Neuronal stem cell (in vitro differentiated cells): ENCODE measurements around the gene SPINDOC.
"Not testable (repeated sequence)": the region's sequence is repeated elsewhere in the genome, so short reads cannot be mapped to it uniquely, and the experiment has no call there.

Source experiments
- DNase-seq: peaks from one replicate; pipeline ENCODE4 v3.0.0-alpha.2; 2013; ENCODE audit warnings: low spot score
- H2AFZ ChIP-seq: one replicate; pipeline ENCODE4 v1.6.1; 2013; ENCODE audit warnings: mild to moderate bottlenecking, low read length, inconsistent platforms
- H2AK5ac ChIP-seq: 2 replicates; pipeline ENCODE4 v1.6.1; 2013; ENCODE audit warnings: low read depth, mild to moderate bottlenecking, inconsistent platforms, low read length, moderate library complexity, mixed read lengths
- H2BK120ac ChIP-seq: 2 replicates; pipeline ENCODE4 v1.6.1; 2013; ENCODE audit warnings: low read depth, mild to moderate bottlenecking, inconsistent platforms, low read length, moderate library complexity, mixed read lengths
- H2BK12ac ChIP-seq: one replicate; pipeline ENCODE4 v1.6.1; 2013; ENCODE audit warnings: low read length, inconsistent platforms
- H2BK15ac ChIP-seq: 2 replicates; pipeline ENCODE4 v1.6.1; 2013; ENCODE audit warnings: mild to moderate bottlenecking, low read length, inconsistent platforms, mixed read lengths
- H2BK5ac ChIP-seq: one replicate; pipeline ENCODE4 v1.6.1; 2013; ENCODE audit warnings: inconsistent platforms, mild to moderate bottlenecking, low read length, moderate library complexity
- H3K14ac ChIP-seq: one replicate; pipeline ENCODE4 v1.6.1; 2013; ENCODE audit warnings: low read length, inconsistent platforms
- H3K18ac ChIP-seq: 2 replicates; pipeline ENCODE4 v1.6.1; 2013; ENCODE audit warnings: low read length, inconsistent platforms
- H3K23ac ChIP-seq: 2 replicates; pipeline ENCODE4 v1.6.1; 2013; ENCODE audit warnings: low read depth, mild to moderate bottlenecking, mixed read lengths, low read length, inconsistent platforms; ENCODE audit not compliant: poor library complexity
- H3K27ac ChIP-seq: replicated peaks from 3 replicates; pipeline ENCODE4 v1.5.1; 2013; ENCODE audit warnings: low read length, inconsistent platforms
- H3K27me3 ChIP-seq, 3 experiments: 2 replicates each; pipeline ENCODE4 v1.6.1; 2013; ENCODE audit warnings: low read length in 3 of 3, mild to moderate bottlenecking in 2 of 3, inconsistent platforms in 1 of 3, low read depth in 1 of 3, mixed read lengths in 1 of 3, moderate library complexity in 1 of 3; ENCODE audit not compliant: control insufficient read depth in 3 of 3, insufficient read depth in 3 of 3
- H3K36me3 ChIP-seq, 2 donors: replicated peaks in 1 of 2; 2 replicates each; pipeline ENCODE4 v1.6.1; 2013; ENCODE audit warnings: low read length in 2 of 2; ENCODE audit not compliant: control insufficient read depth in 2 of 2, insufficient read depth in 2 of 2
- H3K4ac ChIP-seq: 2 replicates; pipeline ENCODE4 v1.6.1; 2013; ENCODE audit warnings: inconsistent platforms, mild to moderate bottlenecking, low read length, moderate library complexity
- H3K4me1 ChIP-seq, 2 donors: 1 replicate in 1 of 2; 2 replicates in 1 of 2; pipeline ENCODE4 v1.6.1; 2013; ENCODE audit warnings: low read length in 2 of 2, low read depth in 1 of 2; ENCODE audit not compliant: control insufficient read depth in 2 of 2, insufficient read depth in 1 of 2
- H3K4me2 ChIP-seq: one replicate; pipeline ENCODE4 v1.6.1; 2013; ENCODE audit warnings: mild to moderate bottlenecking, low read length, inconsistent platforms; ENCODE audit not compliant: insufficient read depth, poor library complexity, severe bottlenecking
- H3K4me3 ChIP-seq, 2 donors: 2 replicates each; pipeline ENCODE4 v1.5.1; 2013; ENCODE audit warnings: low read length in 2 of 2, mild to moderate bottlenecking in 2 of 2, inconsistent platforms in 1 of 2, moderate library complexity in 1 of 2
- H3K79me1 ChIP-seq: one replicate; pipeline ENCODE4 v1.6.1; 2013; ENCODE audit warnings: low read depth, mild to moderate bottlenecking, inconsistent platforms, low read length, moderate library complexity
- H3K9ac ChIP-seq: one replicate; pipeline ENCODE4 v1.6.1; 2013; ENCODE audit warnings: mild to moderate bottlenecking, low read depth, low read length, inconsistent platforms; ENCODE audit not compliant: poor library complexity
- H3K9me3 ChIP-seq, 2 donors: replicated peaks in 1 of 2; 2 replicates each; pipeline versions ENCODE3 to v1.6.1; 2013; ENCODE audit warnings: low read length in 2 of 2, mild to moderate bottlenecking in 2 of 2, inconsistent platforms in 1 of 2, low read depth in 1 of 2, mixed read lengths in 1 of 2, moderate library complexity in 1 of 2; ENCODE audit not compliant: control insufficient read depth in 2 of 2, insufficient read depth in 1 of 2
- H4K8ac ChIP-seq: one replicate; pipeline ENCODE4 v1.6.1; 2013; ENCODE audit warnings: low read depth, mild to moderate bottlenecking, inconsistent platforms, low read length, moderate library complexity
- H4K91ac ChIP-seq: one replicate; pipeline ENCODE4 v1.6.1; 2013; ENCODE audit warnings: low read length, low read depth, mild to moderate bottlenecking, inconsistent platforms; ENCODE audit not compliant: poor library complexity
- WGBS, 2 donors: extraction: QIAGEN DNeasy Blood & Tissue Kit; methylation state at CpG; one replicate each; pipeline ENCODE4 v1.1.7; 2013; ENCODE audit warnings: missing lambda C conversion rate in 2 of 2, mixed read lengths in 1 of 2; ENCODE audit not compliant: insufficient read length in 2 of 2, insufficient replicate concordance in 1 of 2; ENCODE audit errors: extremely low coverage in 2 of 2; 5-methylcytosine and 5-hydroxymethylcytosine counted together

SPINDOC gene

GRCh38 chr11:63769714-63770455 is 43.4 kb upstream of the SPINDOC start:
- no peak overlapping the region for H2BK12ac ChIP-seq
- H3K4me3 ChIP-seq = peak overlapping the region; percentile 91 to 92
- H3K4me2 ChIP-seq = peak overlapping the region; percentile 95
- H2AK5ac ChIP-seq = peak overlapping the region; percentile 72
- peak overlapping the region; percentile 93 for H2BK15ac ChIP-seq
- H2AFZ ChIP-seq = peak overlapping the region; percentile 80
- no peak overlapping the region for H2BK120ac ChIP-seq
- peak overlapping the region; percentile 60 for H3K14ac ChIP-seq
- H3K27me3 ChIP-seq = no peaks in the 10 kb centered on the region
- no peak overlapping the region for H3K9ac ChIP-seq
- H3K79me1 ChIP-seq = peaks cover 5% of the 10 kb centered on the region
- H3K18ac ChIP-seq = peak overlapping the region; percentile 98
- H4K91ac ChIP-seq = no peak overlapping the region
- H3K4ac ChIP-seq = no peak overlapping the region
- peak overlapping the region; percentile 92 for H3K27ac ChIP-seq
- no peak overlapping the region for H3K23ac ChIP-seq
- H3K36me3 ChIP-seq = peaks cover 4 to 21% of the 10 kb centered on the region in 2 donors
- no peak overlapping the region for H4K8ac ChIP-seq
- H3K4me1 ChIP-seq = peaks cover 25 to 29% of the 10 kb centered on the region in 2 donors
- H2BK5ac ChIP-seq = no peak overlapping the region
- peak; percentile 32 for DNase-seq
- no peaks in the 10 kb centered on the region for H3K9me3 ChIP-seq
- WGBS, 2 donors = no CpG with 5 or more reads among the region's 35 CpGs

- no peak overlapping the region for H2BK12ac ChIP-seq
- no peak overlapping the region for H4K8ac ChIP-seq
- H2BK15ac ChIP-seq = no peak overlapping the region
- H3K9ac ChIP-seq = no peak overlapping the region
- H2AFZ ChIP-seq = no peak overlapping the region
- no peak overlapping the region for H2BK120ac ChIP-seq
- no peak overlapping the region for H3K14ac ChIP-seq
- WGBS, 2 donors = no CpG with 5 or more reads among the region's 7 CpGs
- no peak overlapping the region for H3K27ac ChIP-seq
- no peaks in the 10 kb centered on the region for H3K27me3 ChIP-seq
- H3K9me3 ChIP-seq = no peaks in the 10 kb centered on the region
- peaks cover 19 to 27% of the 10 kb centered on the region in 2 donors for H3K4me1 ChIP-seq
- H3K36me3 ChIP-seq = peaks cover 0 to 12% of the 10 kb centered on the region in 2 donors
- no peak overlapping the region for H3K4me3 ChIP-seq
- no peak overlapping the region for H2AK5ac ChIP-seq
- no peak overlapping the region for H3K18ac ChIP-seq
- no peak for DNase-seq
- no peak overlapping the region for H2BK5ac ChIP-seq
- no peak overlapping the region for H4K91ac ChIP-seq
- H3K23ac ChIP-seq = no peak overlapping the region
- no peak overlapping the region for H3K4ac ChIP-seq
- peaks cover 5% of the 10 kb centered on the region for H3K79me1 ChIP-seq
- H3K4me2 ChIP-seq = no peak overlapping the region
Measured at GRCh38 chr11:63770763-63771162, 42.5 kb upstream of the SPINDOC start.

- not testable (repeated sequence) for H3K23ac ChIP-seq, H2BK5ac ChIP-seq, H2AK5ac ChIP-seq, H3K4me3 ChIP-seq, H3K36me3 ChIP-seq, H2AFZ ChIP-seq, H2BK15ac ChIP-seq, H3K79me1 ChIP-seq, H4K8ac ChIP-seq, H3K4ac ChIP-seq, H3K27me3 ChIP-seq, H4K91ac ChIP-seq, H2BK120ac ChIP-seq, H3K14ac ChIP-seq, H3K18ac ChIP-seq, H3K4me2 ChIP-seq, H3K27ac ChIP-seq, DNase-seq, H3K9ac ChIP-seq, H2BK12ac ChIP-seq, H3K9me3 ChIP-seq
- H3K4me1 ChIP-seq = peaks cover 11 to 17% of the 10 kb centered on the region in 2 donors
- no CpG with 5 or more reads among the region's 2 CpGs for WGBS, 2 donors
Measured at GRCh38 chr11:63771741-63772318, 41.4 kb upstream of the SPINDOC start.

- no peak overlapping the region for H2AFZ ChIP-seq
- no peak for DNase-seq
- H3K36me3 ChIP-seq = no peaks in the 10 kb centered on the region
- no peaks in the 10 kb centered on the region for H3K79me1 ChIP-seq
- WGBS, 2 donors = no CpG with 5 or more reads among the region's 3 CpGs
- no peak overlapping the region for H2BK15ac ChIP-seq
- H3K23ac ChIP-seq = no peak overlapping the region
- H2BK5ac ChIP-seq = no peak overlapping the region
- H3K9ac ChIP-seq = no peak overlapping the region
- H3K4me1 ChIP-seq = peaks cover 5 to 12% of the 10 kb centered on the region in 2 donors
- no peak overlapping the region for H2AK5ac ChIP-seq
- no peak overlapping the region for H2BK12ac ChIP-seq
- no peak overlapping the region for H2BK120ac ChIP-seq
- no peaks in the 10 kb centered on the region for H3K9me3 ChIP-seq
- no peak overlapping the region for H3K4me2 ChIP-seq
- no peak overlapping the region for H3K4me3 ChIP-seq
- H3K27me3 ChIP-seq = no peaks in the 10 kb centered on the region
- H3K27ac ChIP-seq = no peak overlapping the region
- H3K18ac ChIP-seq = no peak overlapping the region
- H4K91ac ChIP-seq = no peak overlapping the region
- no peak overlapping the region for H3K14ac ChIP-seq
- H3K4ac ChIP-seq = no peak overlapping the region
- no peak overlapping the region for H4K8ac ChIP-seq
Measured at GRCh38 chr11:63775191-63775590, 38.1 kb upstream of the SPINDOC start.
